Measurements from ENCODE around the gene RAB10. TPM values are rescaled to one million over a fixed set of nuclear protein-coding genes. Genes with fewer than 3 reads are reported as not detected.

Gene RAB10
- total and polyA plus RNA-seq, 2 experiments from 2014 or later: 102 to 143 TPM

- no peak for TF ChIP-seq REST (IDR thresholded peaks at IDR 0.05; ENCODE audit: unreplicated experiment)
- no peak for TF ChIP-seq CREB1 (CRISPR knock-in tag; IDR thresholded peaks at IDR 0.05; ENCODE audit: low read depth)
- no peak for TF ChIP-seq EZH2 (IDR thresholded peaks at IDR 0.05; ENCODE audit: low read depth, unreplicated experiment)
- no peak for TF ChIP-seq ZNF462 (CRISPR knock-in tag; IDR thresholded peaks at IDR 0.05)
Measured at GRCh38 chr2:26184121-26184520, 150.2 kb downstream of the RAB10 start (continued).

Measured in GM23338 (cell line).